Measurements from ENCODE around the gene DMBX1.

DNA sequence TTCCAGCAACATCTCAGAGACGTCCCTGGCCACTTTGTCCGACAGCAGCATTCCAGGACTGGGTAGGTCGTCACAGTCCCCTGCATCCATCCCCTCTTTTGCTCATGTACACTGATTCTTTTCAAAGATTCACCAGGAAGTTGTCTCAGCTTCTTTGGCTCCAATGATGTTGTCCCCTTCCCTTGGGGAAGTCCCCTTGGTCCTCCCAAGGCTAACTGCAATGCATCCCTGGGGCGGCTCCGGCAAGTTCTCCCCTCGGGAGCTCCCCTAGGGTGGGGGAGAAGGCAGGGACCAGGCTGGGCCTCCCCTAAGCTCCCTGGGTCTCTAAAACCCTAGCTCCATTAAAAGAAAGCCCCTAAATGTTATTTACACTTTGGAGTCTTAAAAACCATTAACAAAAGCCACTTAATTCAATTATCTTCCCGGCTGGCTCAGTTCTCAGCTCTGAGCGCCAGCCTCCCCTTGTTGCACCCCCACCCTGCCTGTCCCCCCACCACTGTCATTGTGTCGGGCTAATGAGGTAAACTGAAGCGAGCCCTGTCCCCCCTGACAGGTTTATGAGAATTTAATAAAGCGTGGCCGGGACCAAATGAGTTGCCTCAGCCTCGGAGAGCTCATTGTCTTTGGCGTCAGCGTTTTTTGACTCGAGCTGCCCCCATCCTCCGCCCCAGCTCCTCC, 36.5 kb downstream of the DMBX1 start:
- TF ChIP-seq POLR2A (IDR thresholded peaks at IDR 0.05; ENCODE audit: low read length) (no peak), GATA1 (IDR thresholded peaks at IDR 0.05; ENCODE audit: low read depth, low read length) (no peak)
